ENCODE results near the gene PAFAH1B2.
"Not testable (repeated sequence)": the region's sequence is repeated elsewhere in the genome, so short reads cannot be mapped to it uniquely, and the experiment has no call there.

The PAFAH1B2 gene

GRCh38 chr11:117204283-117205080 is 60.4 kb downstream of the PAFAH1B2 start:
- DNase-seq: no peak

- DNase-seq: no peak
Observed at GRCh38 chr11:117205211-117205818, 61.2 kb downstream of the PAFAH1B2 start.

- not testable (repeated sequence) for DNase-seq
Observed at GRCh38 chr11:117206111-117206510, 62.0 kb downstream of the PAFAH1B2 start.

GRCh38 chr11:117206859-117207258 is 62.8 kb downstream of the PAFAH1B2 start:
- DNase-seq: not testable (repeated sequence)

- DNase-seq: not testable (repeated sequence)
Observed at GRCh38 chr11:117207481-117207880, 63.4 kb downstream of the PAFAH1B2 start.

GRCh38 chr11:117208710-117209109 is 64.6 kb downstream of the PAFAH1B2 start:
- not testable (repeated sequence) for DNase-seq

GRCh38 chr11:117209351-117210125 is 65.5 kb downstream of the PAFAH1B2 start:
- DNase-seq: not testable (repeated sequence)

GRCh38 chr11:117210620-117211019 is 66.5 kb downstream of the PAFAH1B2 start:
- DNase-seq: no peak

- no peak for DNase-seq
Observed at GRCh38 chr11:117212697-117213355, 68.7 kb downstream of the PAFAH1B2 start.

GRCh38 chr11:117214404-117215110 is 70.5 kb downstream of the PAFAH1B2 start:
- DNase-seq: no peak

GRCh38 chr11:117217141-117218084 is 73.3 kb downstream of the PAFAH1B2 start:
- DNase-seq: no peak

GRCh38 chr11:117218133-117218915 is 74.2 kb downstream of the PAFAH1B2 start:
- no peak for DNase-seq

GRCh38 chr11:117219001-117219400 is 74.9 kb downstream of the PAFAH1B2 start:
- no peak for DNase-seq

GRCh38 chr11:117219455-117219854 is 75.4 kb downstream of the PAFAH1B2 start:
- no peak for DNase-seq

GRCh38 chr11:117219995-117220394 is 75.9 kb downstream of the PAFAH1B2 start:
- no peak for DNase-seq

GRCh38 chr11:117220568-117220967 is 76.5 kb downstream of the PAFAH1B2 start:
- DNase-seq: no peak

- DNase-seq: no peak
Observed at GRCh38 chr11:117220999-117221774, 77.1 kb downstream of the PAFAH1B2 start.

GRCh38 chr11:117221775-117222517 is 77.9 kb downstream of the PAFAH1B2 start:
- no peak for DNase-seq
